ENCODE data around the gene NHS.

DNA sequence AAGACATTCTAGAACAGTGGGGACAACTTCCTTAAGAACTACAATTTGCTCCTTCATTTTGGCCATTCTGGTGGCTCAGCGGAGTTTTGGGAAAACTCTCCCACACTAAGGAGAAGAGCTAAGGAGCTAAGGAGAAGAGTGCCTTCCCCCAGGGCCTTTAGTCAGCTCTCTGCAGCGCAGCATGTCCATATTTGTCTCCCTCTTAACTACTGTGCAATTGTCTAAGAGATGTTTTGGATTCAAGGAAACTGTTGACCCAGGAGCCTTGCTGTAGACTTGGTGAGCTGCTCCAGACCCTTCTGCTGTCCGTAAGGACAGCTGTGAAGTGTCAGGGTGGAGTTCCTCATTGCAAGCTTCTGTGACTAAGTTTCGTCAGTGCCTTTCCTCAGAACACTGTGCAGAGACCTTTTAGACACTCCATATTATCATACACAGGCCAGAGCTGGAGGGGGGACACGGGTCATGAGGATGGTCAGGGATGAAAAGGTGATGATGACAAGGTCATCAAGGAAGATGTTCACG, 179.0 kb downstream of the NHS start:
- TF ChIP-seq POLR2AphosphoS5 (IDR thresholded peaks at IDR 0.05; ENCODE audit: low read depth, low read length) (no peak), TAF1 (IDR thresholded peaks at IDR 0.05; ENCODE audit: borderline replicate concordance, insufficient read depth, low read length) (no peak)

All from PFSK-1 (cell line).